Neural cell (in vitro differentiated cells): ENCODE results near the gene COPA.

Source experiments
- CTCF ChIP-seq: fragments of 450-650 bp; IDR thresholded peaks from 2 replicates; pipeline ENCODE4 v1.5.1; 2014; ENCODE audit warnings: antibody characterized with exemption, mild to moderate bottlenecking, moderate library complexity; ENCODE audit not compliant: poor library complexity, severe bottlenecking
- EP300 ChIP-seq: fragments of 450-650 bp; conservative IDR thresholded peaks from 2 replicates; pipeline ENCODE4 v1.6.1; 2014; ENCODE audit warnings: antibody characterized with exemption, mild to moderate bottlenecking, moderate library complexity; ENCODE audit not compliant: poor library complexity, severe bottlenecking
- EZH2 ChIP-seq: fragments of 200-600, 300-800 bp; shearing (Covaris generic), sonication (generic); IDR thresholded peaks from 2 replicates; pipeline ENCODE4 v1.6.1; 2014; ENCODE audit warnings: antibody characterized with exemption, low read length, borderline replicate concordance, mild to moderate bottlenecking; ENCODE audit not compliant: insufficient read depth, poor library complexity, severe bottlenecking
- RAD21 ChIP-seq: fragments of 450-650 bp; conservative IDR thresholded peaks from 2 replicates; pipeline ENCODE4 v1.6.1; 2014; ENCODE audit warnings: antibody characterized with exemption, mild to moderate bottlenecking, moderate library complexity
- REST ChIP-seq: IDR thresholded peaks from 2 replicates; pipeline ENCODE4 v1.6.1; 2012; ENCODE audit warnings: borderline replicate concordance
- TAF1 ChIP-seq: IDR thresholded peaks from 2 replicates; pipeline ENCODE4 v1.6.1; 2012; ENCODE audit warnings: low read depth

- TF ChIP-seq EZH2 (no peak), CTCF (no peak), RAD21 (no peak), TAF1 (no peak), REST (no peak), EP300 (no peak)
Measured at GRCh38 chr1:160346958-160347357, 3.9 kb upstream of the COPA start.
